HG02571 (cell line): ENCODE results near the gene RPA3.

Source experiments
- ATAC-seq: cut with Tn5 transposase; IDR thresholded peaks from one replicate; pipeline ENCODE4 v1.9.1; 2021; ENCODE audit warnings: mild to moderate bottlenecking, moderate library complexity; ENCODE audit not compliant: unreplicated experiment

RPA3 gene

DNA sequence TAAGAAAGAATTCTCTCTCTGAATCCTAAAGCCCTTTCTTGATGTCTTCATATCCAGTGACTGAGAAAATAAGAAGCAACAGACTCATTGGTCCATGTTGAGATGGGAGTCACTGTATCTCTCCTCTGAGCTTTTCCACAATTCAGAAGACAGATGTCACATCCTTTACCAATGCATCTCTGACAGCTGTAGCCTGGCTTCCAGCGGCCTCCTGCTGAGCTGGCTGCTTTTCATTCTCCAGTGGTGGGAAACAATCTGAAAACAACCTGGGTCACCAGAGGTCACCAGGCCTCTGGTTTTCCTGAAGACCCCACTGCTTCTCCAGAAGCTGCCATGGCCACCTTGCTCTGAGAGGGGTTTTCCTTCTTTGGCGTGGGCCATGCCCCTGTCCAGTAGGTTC lies 18.3 kb upstream of the RPA3 start:
- no peak for ATAC-seq

DNA sequence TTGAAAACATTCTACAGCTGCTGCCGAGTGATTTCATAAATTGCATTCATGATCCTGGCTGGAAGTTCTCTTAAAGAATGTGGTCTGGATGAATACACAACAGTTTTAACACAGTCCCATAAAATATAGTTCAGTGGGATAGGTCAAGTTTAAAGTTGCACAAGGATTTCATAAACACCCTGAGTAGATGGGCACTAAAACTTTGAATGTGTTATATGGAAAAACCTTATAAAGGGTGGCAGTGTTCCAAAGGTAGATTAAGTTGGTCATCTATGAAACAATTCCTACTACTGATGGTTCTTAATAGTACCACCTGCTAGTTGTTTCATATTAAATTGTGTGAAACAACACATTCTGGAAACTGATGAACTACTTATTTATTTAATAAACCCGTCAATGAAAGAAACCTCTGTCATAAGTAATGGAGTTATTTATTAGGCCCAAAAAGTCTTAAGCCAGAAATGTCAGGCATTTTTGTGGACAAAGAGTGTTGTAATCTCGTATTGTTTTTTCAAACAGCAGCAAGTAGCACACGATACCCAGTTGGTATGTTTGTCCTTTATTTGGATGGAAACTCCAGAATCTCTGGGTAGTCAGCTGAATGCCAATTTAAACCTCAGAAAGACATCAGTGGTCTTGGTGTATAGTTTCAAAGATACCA lies 14.3 kb upstream of the RPA3 start:
- ATAC-seq, result no peak

DNA sequence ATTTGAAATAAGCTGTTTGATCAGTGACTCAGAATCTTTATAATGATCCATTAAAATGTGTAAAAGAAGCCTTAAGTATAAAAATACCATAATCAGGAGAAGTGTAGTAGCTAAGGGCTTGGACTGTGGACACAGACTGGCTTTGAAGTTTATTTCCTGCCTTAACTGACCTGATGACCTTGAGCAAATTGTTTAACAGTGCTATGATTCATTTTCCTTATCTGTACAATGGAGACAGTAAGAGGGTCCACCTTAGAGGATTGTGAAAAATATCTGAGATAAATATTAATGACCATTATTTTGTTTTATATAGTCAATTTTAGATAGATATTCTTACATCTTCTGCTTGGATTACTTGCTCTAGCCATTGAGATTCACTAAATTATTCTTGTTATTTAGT lies 13.3 kb upstream of the RPA3 start:
- no peak for ATAC-seq

DNA sequence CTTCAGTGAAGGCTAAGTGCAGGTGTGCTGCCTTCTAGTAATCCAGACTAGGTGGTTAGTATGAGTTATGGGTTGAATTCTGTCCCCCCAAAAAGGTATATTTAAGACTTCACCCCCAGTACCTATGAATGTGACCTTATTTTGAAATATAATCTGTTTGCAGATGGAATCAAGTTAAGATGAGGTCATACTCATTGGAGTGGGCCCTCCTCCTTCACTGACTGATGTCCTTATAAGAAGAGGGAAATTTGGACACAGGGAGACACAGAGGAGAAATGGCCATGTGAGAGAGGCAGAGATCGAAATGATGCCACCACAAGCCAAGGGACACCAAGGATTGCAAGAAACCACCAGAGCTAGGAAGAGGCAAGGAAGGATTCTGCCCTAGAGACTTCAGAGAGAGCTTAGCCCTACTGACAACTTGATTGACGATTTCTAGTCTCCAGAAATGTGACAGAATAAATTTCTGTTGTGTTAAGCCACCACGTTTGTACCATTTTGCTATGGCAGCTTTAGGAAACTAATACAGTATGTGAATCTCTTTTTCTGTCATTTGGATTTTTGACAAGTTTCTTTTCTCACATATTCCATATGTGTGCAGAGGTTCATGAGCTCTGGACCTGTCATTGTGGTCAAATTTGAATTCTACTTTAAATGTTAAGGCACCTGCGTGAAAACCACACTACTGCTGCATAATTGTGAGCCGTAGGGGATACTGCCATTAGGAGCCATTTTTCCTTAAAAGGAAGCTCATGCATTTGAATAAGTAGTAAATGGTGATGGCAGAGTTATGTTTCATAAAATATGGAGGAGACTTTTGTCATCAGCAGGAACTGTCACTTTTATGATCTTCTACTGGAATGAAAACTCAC lies 2.6 kb upstream of the RPA3 start:
- no peak for ATAC-seq

DNA sequence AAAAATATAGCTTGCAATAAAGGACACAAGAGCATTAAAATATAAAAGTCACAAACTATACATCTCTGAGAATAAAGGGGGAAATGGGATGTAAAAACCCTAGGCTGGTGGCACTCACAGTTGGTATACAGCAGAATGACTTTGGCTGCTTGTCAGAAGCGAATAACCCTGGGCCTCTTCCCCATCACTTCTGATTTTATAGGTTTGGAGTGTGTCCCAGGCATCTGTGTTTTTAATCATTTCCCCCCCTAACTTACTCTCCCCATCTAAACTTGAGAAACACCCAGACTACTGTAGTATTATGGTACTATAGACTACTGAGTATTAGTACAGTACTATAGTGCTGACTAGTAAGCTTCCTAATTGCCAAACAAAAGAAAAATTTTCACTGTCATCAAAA lies 1.8 kb upstream of the RPA3 start:
- no peak for ATAC-seq

DNA sequence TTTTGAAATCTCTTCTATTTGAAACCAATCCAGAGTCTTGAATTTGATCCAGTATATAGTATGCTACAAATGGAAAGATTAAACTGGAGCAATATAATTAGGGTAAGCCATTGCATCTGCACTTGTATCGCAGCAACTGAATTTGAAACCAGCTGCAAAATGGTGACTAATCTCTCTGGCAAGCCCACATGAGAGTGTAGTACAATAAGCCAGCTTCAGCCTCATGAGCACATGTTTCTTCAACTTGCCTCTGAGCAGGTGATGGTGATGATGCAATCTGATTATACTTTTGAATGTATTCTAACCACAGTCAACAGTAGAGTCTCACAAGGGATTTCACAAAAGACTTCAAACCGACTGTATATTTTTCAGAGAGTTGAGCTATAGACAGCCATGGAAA lies 829 bp upstream of the RPA3 start:
- peak; percentile 94 for ATAC-seq

DNA sequence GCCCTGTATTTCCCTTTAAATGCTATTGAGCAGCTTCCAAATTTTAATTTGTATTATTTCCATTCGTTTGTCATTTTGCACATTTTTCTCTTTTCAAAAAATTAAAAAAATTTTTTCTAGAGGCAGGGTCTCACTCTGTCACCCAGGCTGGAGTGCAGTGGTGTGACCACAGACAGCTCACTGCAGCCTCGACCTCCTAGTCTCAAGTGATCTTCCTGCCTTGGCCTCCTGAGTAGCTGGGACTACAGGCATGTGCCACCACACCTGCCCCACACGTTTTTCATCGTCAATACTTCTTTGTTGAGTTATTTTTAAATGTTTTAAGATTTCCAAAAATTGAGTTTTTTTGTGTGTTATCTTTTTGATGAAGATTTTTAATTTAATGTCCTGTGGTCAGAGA lies 4.7 kb downstream of the RPA3 start:
- ATAC-seq, result no peak

DNA sequence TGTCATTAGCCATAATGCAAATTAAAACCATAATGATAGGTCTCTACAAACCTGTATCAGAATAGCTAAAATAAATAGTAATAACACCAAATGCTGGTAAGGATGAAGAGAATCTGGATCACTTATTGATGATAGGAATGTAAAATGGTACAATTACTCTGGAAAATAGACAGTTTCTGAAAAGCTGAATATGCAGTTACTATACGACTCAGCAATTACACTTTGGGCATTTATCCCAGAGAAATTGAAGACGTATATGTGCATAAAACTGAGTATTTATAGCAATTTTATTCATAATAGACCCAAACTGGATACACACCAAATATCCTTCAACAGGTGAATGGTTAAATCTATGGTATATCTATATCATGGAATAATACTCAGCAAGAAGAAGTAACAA lies 7.9 kb downstream of the RPA3 start:
- no peak for ATAC-seq

DNA sequence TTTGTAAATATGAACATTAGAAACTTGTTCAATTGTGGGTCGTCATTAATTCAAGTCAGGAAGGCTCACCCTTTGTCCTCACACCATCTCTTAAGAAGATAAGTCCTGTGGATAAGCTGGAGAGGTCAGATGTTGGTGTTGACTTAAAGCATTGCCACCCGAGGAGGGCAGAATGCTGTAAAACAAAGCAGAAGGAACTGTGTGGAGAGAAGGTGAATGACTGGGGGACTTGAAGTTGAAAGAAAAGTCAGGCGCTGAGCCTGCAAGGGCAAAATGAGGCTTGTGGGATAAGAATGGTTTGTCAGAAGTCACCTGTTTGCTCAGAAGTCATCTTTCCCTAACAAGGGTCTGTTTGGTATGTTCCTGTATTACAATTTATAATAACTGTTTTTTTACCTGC lies 9.1 kb downstream of the RPA3 start:
- no peak for ATAC-seq

DNA sequence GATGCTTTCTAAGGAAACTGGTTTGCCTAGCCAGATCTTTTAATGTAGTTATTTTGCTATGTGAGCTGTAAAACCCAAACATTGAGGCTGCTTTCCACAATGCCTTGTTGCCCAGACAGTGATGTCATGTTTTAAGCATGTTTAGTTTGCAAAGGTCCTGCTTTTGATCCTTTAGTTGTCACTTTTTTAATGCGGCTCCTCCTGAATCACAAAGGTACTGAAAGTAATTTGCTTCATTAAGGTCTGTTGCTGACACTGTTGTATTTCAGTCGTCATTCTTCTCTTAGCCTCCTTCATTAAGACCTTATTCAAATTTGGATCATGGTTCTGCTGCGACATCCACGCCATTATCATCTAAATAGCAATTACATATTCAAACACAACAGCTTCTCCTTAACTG lies 10.6 kb downstream of the RPA3 start:
- ATAC-seq, result no peak

DNA sequence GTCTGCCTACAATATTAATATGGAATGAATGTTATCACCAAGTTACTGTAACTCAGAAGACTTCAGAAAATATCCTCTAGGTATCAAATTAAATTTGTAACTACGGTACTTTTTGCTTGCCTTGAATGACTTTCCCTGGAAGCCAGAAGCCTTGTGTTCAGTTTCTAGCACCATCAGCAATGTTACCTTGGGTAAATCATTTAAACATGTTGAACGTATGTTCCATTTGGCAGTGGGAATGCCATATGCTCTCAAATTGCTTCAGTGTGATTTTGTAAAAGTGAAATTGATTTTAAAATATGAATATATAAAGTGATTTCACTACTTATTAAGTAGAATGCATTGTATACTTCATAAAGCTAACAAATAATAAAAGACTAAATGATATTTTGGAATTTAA lies 11.2 kb downstream of the RPA3 start:
- ATAC-seq, result no peak

DNA sequence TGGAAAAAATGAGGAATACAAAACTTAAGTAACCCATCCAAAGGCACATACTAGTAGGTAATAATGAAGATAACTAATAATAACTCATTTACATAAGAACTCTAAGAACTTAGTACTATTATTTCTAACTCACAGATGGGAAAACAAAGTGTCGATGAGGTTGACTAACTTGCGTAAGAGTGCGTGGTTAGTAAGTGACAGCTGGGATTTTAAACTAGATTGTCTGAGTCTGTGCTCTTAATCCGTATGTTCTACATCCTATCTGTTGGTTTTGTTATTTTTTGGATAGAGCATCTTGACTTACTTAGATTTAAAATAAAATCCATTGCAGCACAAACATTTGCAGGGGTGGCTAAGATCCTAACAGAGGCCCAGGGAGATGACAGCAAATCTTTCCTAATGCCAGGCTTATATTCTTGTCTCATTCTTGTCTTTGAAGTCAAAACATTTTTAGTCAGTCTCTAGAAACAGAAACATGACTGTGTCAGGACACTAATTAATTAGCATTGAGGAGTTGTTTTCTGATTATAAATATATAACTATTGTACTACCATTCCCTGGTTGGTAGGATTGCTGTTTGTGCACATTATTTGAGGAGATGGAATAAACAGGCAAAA lies 11.7 kb downstream of the RPA3 start:
- ATAC-seq, result no peak

DNA sequence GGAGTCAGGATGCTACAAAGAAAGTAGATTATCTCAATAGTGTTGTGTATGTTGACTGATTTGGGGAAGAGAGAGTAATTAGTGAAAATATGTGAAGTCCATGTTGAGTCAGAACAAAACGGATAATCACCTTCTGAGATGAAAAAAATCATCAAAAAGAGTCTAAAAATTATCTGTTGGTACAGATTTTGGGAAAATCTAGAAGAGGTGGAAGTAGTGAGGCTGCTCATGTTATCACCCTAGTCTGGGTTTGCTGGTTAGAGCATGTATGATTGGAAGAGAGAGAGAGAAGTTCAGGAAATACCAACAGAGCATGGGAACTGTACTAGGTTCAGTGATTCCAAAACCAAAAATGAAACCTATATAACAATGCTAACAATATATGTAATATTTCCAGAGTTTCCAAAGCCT lies 12.3 kb downstream of the RPA3 start:
- ATAC-seq, result no peak

DNA sequence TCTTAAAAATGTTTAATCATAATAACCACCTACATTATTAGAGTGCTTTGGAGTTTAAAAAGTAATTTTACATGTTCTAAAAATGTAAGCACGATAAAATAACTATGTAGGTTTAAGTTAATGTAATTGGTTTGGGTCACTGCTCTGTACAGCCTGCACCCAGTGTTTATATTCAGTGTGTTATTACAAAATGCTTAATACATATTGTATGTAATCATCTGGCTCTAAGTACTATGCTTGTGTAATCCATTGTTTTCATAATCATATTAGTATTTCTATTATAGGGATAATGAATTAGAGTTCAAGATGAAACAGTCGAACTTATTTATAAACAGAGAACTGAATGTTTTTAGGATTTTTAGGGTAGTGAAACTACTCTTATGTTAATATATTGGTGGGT lies 13.1 kb downstream of the RPA3 start:
- no peak for ATAC-seq

DNA sequence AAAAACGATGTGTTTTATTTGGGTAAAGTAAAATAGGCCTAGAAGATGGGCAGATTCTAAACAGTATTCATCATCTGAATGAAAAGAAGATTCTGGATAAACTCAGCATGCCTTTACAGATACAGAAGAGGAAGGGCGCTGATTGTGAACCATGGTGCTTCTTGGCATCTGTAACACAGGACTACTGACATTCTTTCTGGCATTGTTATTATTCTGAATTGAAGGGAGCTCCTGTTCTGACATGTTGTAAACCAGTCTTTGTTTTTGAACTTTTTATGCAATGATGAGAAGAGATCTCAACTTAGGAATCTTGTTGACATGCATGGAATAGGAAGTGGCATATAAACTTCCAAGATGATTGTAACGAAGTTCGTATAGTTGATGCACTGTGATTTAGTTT lies 13.5 kb downstream of the RPA3 start:
- ATAC-seq, result no peak

DNA sequence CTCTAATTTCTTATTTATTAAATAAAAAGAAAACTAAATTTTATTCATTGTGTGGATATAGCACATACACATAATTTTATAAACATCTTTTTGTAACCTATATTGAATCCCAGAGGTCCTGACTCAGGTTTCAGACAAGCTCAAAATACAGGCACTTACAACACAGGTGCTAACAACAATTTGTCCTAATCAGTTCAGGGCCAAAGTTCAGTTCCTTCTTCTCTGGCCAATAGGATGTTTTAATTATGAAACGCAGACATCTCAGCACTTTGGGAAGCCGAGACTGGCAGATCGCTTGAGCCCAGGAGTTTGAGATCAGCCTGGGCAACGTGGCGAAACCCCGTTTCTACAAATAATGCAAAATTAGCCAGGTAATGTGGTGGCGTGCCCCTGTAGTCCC lies 15.0 kb downstream of the RPA3 start:
- no peak for ATAC-seq

DNA sequence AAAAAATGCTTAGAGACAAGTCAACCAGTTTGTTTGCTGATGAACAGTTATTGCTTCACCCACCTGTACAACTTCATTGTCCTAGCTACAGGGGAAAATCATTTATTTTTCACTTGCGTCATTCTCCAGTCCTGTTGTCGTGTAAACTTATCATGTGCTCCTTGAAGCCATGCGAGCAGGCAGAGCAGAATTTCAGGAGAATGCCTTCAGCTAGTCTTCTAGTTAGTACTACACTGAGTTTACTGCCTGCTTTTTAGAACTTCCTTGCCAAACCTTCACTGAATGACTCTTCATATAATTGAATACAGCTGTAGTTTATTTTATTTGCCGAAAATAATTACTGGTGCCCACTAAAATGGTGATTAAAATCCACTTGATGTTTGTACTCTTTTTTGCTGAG lies 15.6 kb downstream of the RPA3 start:
- no peak for ATAC-seq

DNA sequence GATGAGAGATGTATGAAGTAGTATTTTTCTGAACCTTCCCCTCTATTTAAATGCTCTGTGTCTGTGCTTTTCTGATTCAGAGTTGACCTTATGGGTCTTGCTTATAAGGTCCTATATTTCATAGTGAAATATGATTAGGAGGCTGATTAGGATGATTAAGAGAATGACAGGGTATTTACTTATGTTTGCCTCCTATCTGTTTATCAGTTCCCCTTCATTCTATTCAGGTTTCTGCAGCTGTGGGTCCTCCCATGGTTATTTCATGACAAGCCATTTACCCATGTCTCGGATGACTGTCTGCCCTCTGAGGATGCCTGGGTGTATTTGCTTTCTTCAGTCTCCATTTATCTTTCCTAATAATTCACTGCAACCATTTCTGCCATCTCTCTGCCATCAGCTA lies 16.9 kb downstream of the RPA3 start:
- ATAC-seq, result no peak

DNA sequence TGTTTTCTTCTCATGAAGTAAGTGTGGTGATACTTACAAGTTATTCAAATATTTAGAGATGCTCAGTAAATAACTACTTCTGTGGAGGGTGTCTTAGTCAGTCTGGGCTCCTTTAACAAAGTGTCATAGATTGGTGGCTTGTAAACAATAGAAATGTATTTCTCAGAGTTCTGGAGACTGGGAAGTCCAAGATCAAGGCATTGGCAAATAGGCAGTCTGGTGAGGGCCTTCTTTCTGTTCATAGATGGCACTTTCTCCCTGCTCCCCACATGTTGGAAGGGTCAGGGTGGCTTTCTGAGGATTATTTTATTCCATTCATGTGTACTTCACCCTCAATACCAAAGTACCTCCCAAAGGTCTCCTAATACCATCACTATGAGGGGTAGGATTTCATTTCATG lies 18.4 kb downstream of the RPA3 start:
- no peak for ATAC-seq

DNA sequence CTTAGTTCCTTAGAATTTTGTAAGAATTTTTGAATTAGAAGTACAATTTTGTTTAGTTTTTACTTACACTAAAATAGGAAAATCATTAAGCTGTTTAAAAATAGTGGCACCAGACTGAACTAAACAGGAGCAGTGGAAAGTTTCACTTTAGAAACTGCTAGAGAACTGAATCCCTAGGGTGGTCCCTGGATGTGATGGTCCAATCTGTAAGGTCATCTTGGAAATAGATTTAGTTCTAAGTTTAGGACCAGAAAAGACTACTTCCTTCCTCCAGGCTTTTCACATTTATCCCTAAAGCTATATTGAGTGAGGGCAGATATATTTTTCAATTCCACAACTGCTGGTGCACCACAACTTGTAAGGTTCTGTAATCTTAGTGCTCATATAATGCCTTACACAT lies 19.0 kb downstream of the RPA3 start:
- no peak for ATAC-seq

DNA sequence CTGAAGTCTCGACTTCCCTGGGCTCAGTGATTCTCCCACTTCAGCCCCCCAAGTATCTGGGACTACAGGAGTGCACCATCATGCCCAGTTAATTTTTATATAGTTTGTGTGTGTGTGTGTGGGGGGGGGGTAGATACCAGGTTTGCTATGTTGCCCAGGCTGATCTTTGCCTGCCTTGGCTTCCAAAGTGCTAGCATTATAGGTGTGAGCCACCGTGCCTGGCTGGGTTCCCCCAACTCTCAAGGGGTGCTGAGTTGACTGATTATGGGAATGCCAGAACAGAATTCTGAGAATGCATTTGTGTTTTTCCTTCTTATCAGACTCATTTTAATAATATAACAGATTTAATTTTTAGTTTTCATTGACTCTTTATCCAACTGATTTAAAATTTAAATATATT lies 19.5 kb downstream of the RPA3 start:
- no peak for ATAC-seq

DNA sequence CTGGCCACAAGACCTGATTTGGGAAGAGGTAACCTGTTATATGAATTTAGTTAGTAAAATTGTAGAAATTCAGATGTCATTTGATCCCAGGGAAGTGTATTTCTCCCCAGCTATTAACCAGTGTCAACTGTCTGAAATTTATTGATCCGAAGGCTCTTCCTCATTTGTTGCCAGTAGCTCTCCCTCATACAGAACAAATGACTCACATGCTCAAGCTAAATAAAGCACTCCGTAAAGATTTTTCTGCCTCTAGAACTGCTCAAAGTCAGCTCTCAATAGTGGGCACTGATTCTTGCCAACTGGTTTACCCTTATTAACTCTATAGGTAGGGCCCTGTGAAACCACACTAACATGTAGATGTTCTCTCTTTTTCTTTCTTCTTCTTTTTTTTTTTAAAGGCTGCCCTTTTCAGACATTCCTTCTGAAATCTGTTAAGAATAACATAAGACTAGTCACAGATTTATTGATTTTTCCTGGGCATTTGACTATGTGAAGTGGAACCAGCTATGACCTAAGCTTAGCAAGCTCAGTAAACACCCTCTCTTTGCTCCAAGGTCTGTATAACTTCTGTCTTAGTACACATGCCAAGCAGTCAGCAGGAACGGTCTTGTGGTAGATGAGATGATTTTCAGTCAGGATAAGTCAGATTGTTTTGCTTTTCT lies 21.8 kb downstream of the RPA3 start:
- no peak for ATAC-seq
